ENCODE measurements around the gene TTI1. TPM values are rescaled to one million over a fixed set of nuclear protein-coding genes. Genes with fewer than 3 reads are reported as not detected.

TTI1 gene
- total and polyA plus RNA-seq, 2 of the 13 experiments (the other 11 are each of a cell fraction or from before 2014, with no cell fraction given): 22.9 to 39.8 TPM

- TF ChIP-seq MAZ (IDR thresholded peaks at IDR 0.05; ENCODE audit: borderline replicate concordance, low read depth, low read length): no peak
- TF ChIP-seq MAZ (CRISPR knock-in tag; IDR thresholded peaks at IDR 0.05; ENCODE audit: low read depth): no peak; the same call in 1 of the 2 replicates
- peak; percentile 60 for TF ChIP-seq HOXA3 (CRISPR knock-in tag; IDR thresholded peaks at IDR 0.05)
- 0 out of 2 replicates have a peak, but pooled peaks have one; percentile 27 for TF ChIP-seq YEATS4 (CRISPR knock-in tag; IDR thresholded peaks at IDR 0.05; ENCODE audit: borderline replicate concordance)
- TF ChIP-seq ZNF674 (CRISPR knock-in tag; IDR thresholded peaks at IDR 0.05; ENCODE audit: low read depth): no peak
- TF ChIP-seq HOXD1 (CRISPR knock-in tag; IDR thresholded peaks at IDR 0.05): no peak
- 0 out of 2 replicates have a peak, but pooled peaks have one; percentile 24 for TF ChIP-seq ZNF800 (CRISPR knock-in tag; IDR thresholded peaks at IDR 0.05)
- no peak for TF ChIP-seq STAT6 (CRISPR knock-in tag; IDR thresholded peaks at IDR 0.05; ENCODE audit: borderline replicate concordance)
- peak; percentile 52; the same call in 1 of the 2 replicates for TF ChIP-seq ZMYM4 (CRISPR knock-in tag; IDR thresholded peaks at IDR 0.05)
- 0 out of 2 replicates have a peak, but pooled peaks have one; percentile 25 for TF ChIP-seq ZNF501 (CRISPR knock-in tag; IDR thresholded peaks at IDR 0.05)
- TF ChIP-seq ZNF292 (CRISPR knock-in tag; IDR thresholded peaks at IDR 0.05; ENCODE audit: borderline replicate concordance, low read depth): peak; percentile 77; the same call in 1 of the 2 replicates
- peak; percentile 79 for TF ChIP-seq PRDM15 (CRISPR knock-in tag; IDR thresholded peaks at IDR 0.05)
- no peak for TF ChIP-seq ZBTB1 (CRISPR knock-in tag; IDR thresholded peaks at IDR 0.05; ENCODE audit: borderline replicate concordance)
- TF ChIP-seq BCL6 (CRISPR knock-in tag; IDR thresholded peaks at IDR 0.05): peak; percentile 43; the same call in 1 of the 2 replicates
- 0 out of 2 replicates have a peak, but pooled peaks have one; percentile 21 for TF ChIP-seq ZNF644 (CRISPR knock-in tag; IDR thresholded peaks at IDR 0.05; ENCODE audit: low read depth)
- TF ChIP-seq SOX5 (CRISPR knock-in tag; IDR thresholded peaks at IDR 0.05; ENCODE audit: borderline replicate concordance): 0 out of 2 replicates have a peak, but pooled peaks have one; percentile 24
- 0 out of 2 replicates have a peak, but pooled peaks have one; percentile 4 for TF ChIP-seq ZNF629 (CRISPR knock-in tag; conservative IDR thresholded peaks at IDR 0.05)
- peak; percentile 51; the same call in 1 of the 2 replicates for TF ChIP-seq NFATC3 (CRISPR knock-in tag; IDR thresholded peaks at IDR 0.05)
- peak; percentile 79 for TF ChIP-seq ZBTB7B (CRISPR knock-in tag; IDR thresholded peaks at IDR 0.05)
Measured at GRCh38 chr20:37986873-37987601, 46.2 kb downstream of the TTI1 start (continued).

Measured in HepG2 (cell line).